ENCODE measurements around the gene DUSP14.

The DUSP14 gene

GRCh38 chr17:37488009-37488604 is 1.6 kb upstream of the DUSP14 start:
- Histone ChIP-seq H3K4me3 (ENCODE audit: low read depth, low read length) (peak overlapping the region; percentile 80), H3K36me3 (peaks cover 4% of the 10 kb centered on the region), H3K9me3 (ENCODE audit: severe bottlenecking) (no peaks in the 10 kb centered on the region), H3K27ac (no peak overlapping the region), H3K27me3 (ENCODE audit: insufficient read depth, low read depth, severe bottlenecking) (no peaks in the 10 kb centered on the region)
- TF ChIP-seq CTCF (IDR thresholded peaks at IDR 0.05; ENCODE audit: low read depth, low read length) = no peak
- peak; percentile 25 for DNase-seq

- Histone ChIP-seq H3K27ac (no peak overlapping the region; the same call in 1 of the 2 replicates), H3K4me3 (ENCODE audit: low read depth, low read length) (peak overlapping the region; percentile 80), H3K27me3 (ENCODE audit: insufficient read depth, low read depth, severe bottlenecking) (no peaks in the 10 kb centered on the region), H3K9me3 (ENCODE audit: severe bottlenecking) (no peaks in the 10 kb centered on the region), H3K36me3 (peaks cover 4% of the 10 kb centered on the region)
- no peak for TF ChIP-seq CTCF (IDR thresholded peaks at IDR 0.05; ENCODE audit: low read depth, low read length)
- peak; percentile 48 for DNase-seq
Measured at GRCh38 chr17:37488607-37489196, 989 bp upstream of the DUSP14 start.

- Histone ChIP-seq H3K4me3 (ENCODE audit: low read depth, low read length) (peak overlapping the region; percentile 67), H3K9me3 (ENCODE audit: severe bottlenecking) (no peaks in the 10 kb centered on the region), H3K27ac (peak overlapping the region; percentile 46), H3K27me3 (ENCODE audit: insufficient read depth, low read depth, severe bottlenecking) (no peaks in the 10 kb centered on the region), H3K36me3 (peaks cover 4% of the 10 kb centered on the region)
- DNase-seq = peak; percentile 72
- TF ChIP-seq CTCF (IDR thresholded peaks at IDR 0.05; ENCODE audit: low read depth, low read length) = peak; percentile 20; the same call in 1 of the 2 replicates
Measured at GRCh38 chr17:37490022-37490587, 414 bp downstream of the DUSP14 start.

- Histone ChIP-seq H3K27ac (no peak overlapping the region; the same call in 1 of the 2 replicates), H3K36me3 (peaks cover 4% of the 10 kb centered on the region), H3K9me3 (ENCODE audit: severe bottlenecking) (no peaks in the 10 kb centered on the region), H3K27me3 (ENCODE audit: insufficient read depth, low read depth, severe bottlenecking) (no peaks in the 10 kb centered on the region), H3K4me3 (ENCODE audit: low read depth, low read length) (peak overlapping the region; percentile 67)
- DNase-seq = no peak
- no peak for TF ChIP-seq CTCF (IDR thresholded peaks at IDR 0.05; ENCODE audit: low read depth, low read length)
Measured at GRCh38 chr17:37490638-37491614, 1.2 kb downstream of the DUSP14 start.

- Histone ChIP-seq H3K4me3 (ENCODE audit: low read depth, low read length) (no peak overlapping the region), H3K27me3 (ENCODE audit: insufficient read depth, low read depth, severe bottlenecking) (no peaks in the 10 kb centered on the region), H3K36me3 (peaks cover 4% of the 10 kb centered on the region), H3K27ac (no peak overlapping the region), H3K9me3 (ENCODE audit: severe bottlenecking) (no peaks in the 10 kb centered on the region)
- DNase-seq = no peak
- TF ChIP-seq CTCF (IDR thresholded peaks at IDR 0.05; ENCODE audit: low read depth, low read length) = no peak
Measured at GRCh38 chr17:37492167-37492566, 2.5 kb downstream of the DUSP14 start.
